Activated naive CD4-positive, alpha-beta T cell treated with anti-CD3 and anti-CD28 coated beads for 36 hours (primary cell): ENCODE data around the gene DDX21. TPM values are rescaled to one million over a fixed set of nuclear protein-coding genes. Genes with fewer than 3 reads are reported as not detected.
"Not testable (repeated sequence)": the region's sequence is repeated elsewhere in the genome, so short reads cannot be mapped to it uniquely, and the experiment has no call there.

Experiments used
- CTCF ChIA-PET: fragments of 350-600 bp; sonication (Branson Sonifier 250); formaldehyde crosslinking; loops from one replicate; lab custom pipeline; 2021; ENCODE audit warnings: antibody characterized with exemption; lab: Charles Lee
- DNase-seq: peaks from one replicate; pipeline ENCODE4 v3.0.0-alpha.2; 2020
- H3K27ac Mint-ChIP-seq: one replicate; pipeline ENCODE4 v1.8.0; 2021; ENCODE audit warnings: mild to moderate bottlenecking, mixed read lengths
- H3K27me3 Mint-ChIP-seq: one replicate; pipeline ENCODE4 v1.8.0; 2021; ENCODE audit warnings: low read depth, mixed read lengths
- H3K36me3 Mint-ChIP-seq: one replicate; pipeline ENCODE4 v1.8.0; 2021; ENCODE audit warnings: low read depth, mixed read lengths
- H3K4me1 Mint-ChIP-seq: one replicate; pipeline ENCODE4 v1.8.0; 2021; ENCODE audit warnings: low read depth, mixed read lengths
- H3K4me3 Mint-ChIP-seq: one replicate; pipeline ENCODE4 v1.8.0; 2021; ENCODE audit warnings: mild to moderate bottlenecking, moderate library complexity, mixed read lengths
- H3K9me3 Mint-ChIP-seq: one replicate; pipeline ENCODE4 v1.8.0; 2021; ENCODE audit warnings: mixed read lengths
- intact Hi-C: fragments of 100-400 bp; cut with micrococcal nuclease; formaldehyde crosslinking; loops from one replicate; pipeline ENCODE4 v1.15.1; 2023
- total RNA-seq, 2 experiments: library from RNA; stranded (reverse); gene quantifications; one replicate each; pipeline ENCODE4 v1.2.3, GENCODE V29; 2021

The DDX21 gene
- total RNA-seq, result 100 to 1,000 TPM; 155 to 164 TPM

- peaks cover 45% of the 10 kb centered on the region for H3K36me3 Mint-ChIP-seq
- H3K4me3 Mint-ChIP-seq, result peak within 1 kb of the TSS; percentile 100
- peak within 1 kb of the TSS; percentile 100 for H3K27ac Mint-ChIP-seq
- peaks cover 44% of the 10 kb centered on the region for H3K4me1 Mint-ChIP-seq
- peak; percentile 94 for DNase-seq
- CTCF ChIA-PET, result interaction anchor here (0.6 to 1.9 kb wide), 12 partner anchors 14 to 225 kb away, joined by 3 to 10 read pairs (median 4); no protein-coding TSS in a partner anchor
- H3K9me3 Mint-ChIP-seq, result no peaks in the 10 kb centered on the region
- intact Hi-C loops, result loop anchor here (1.0 to 5.0 kb wide), 9 partner anchors 32 to 452 kb away; partner anchors contain the start of genes CCAR1, DDX50 and KIFBP
- no peaks in the 10 kb centered on the region for H3K27me3 Mint-ChIP-seq
These were observed at the start of gene DDX21 for GRCh38 chr10:68955832-68956532. Gene DDX21, plus strand, starts transcription at chr10:68956170. Its CDS starts 56 bp downstream, at chr10:68956226.

GRCh38 chr10:68924593-68924992 lies 31.4 kb upstream of the DDX21 start:
- CTCF ChIA-PET, result interaction anchor here (0.6 to 1.1 kb wide), 3 partner anchors 13 to 47 kb away, joined by 3 to 6 read pairs (median 4); partner anchors contain the start of gene DDX21
- intact Hi-C loops, result no loop called here
- H3K4me3 Mint-ChIP-seq, result no peak overlapping the region
- DNase-seq, result no peak
- H3K27ac Mint-ChIP-seq, result no peak overlapping the region
- H3K9me3 Mint-ChIP-seq, result no peaks in the 10 kb centered on the region
- peaks cover 19% of the 10 kb centered on the region for H3K36me3 Mint-ChIP-seq
- H3K4me1 Mint-ChIP-seq, result peaks cover 7% of the 10 kb centered on the region
- H3K27me3 Mint-ChIP-seq, result no peaks in the 10 kb centered on the region

- Mint-ChIP-seq H3K4me1 (peaks cover 7% of the 10 kb centered on the region), H3K36me3 (peaks cover 21% of the 10 kb centered on the region), H3K27ac (no peak overlapping the region), H3K9me3 (no peaks in the 10 kb centered on the region), H3K27me3 (no peaks in the 10 kb centered on the region), H3K4me3 (no peak overlapping the region)
- CTCF ChIA-PET, result interaction anchor here (0.7 kb wide), 1 partner anchor 27 kb away, joined by 3 read pairs; no protein-coding TSS in a partner anchor
- DNase-seq, result no peak
- intact Hi-C loops, result no loop called here
These were observed 30.5 kb upstream of the DDX21 start for GRCh38 chr10:68925489-68925888.

- H3K36me3 Mint-ChIP-seq, result peaks cover 24% of the 10 kb centered on the region
- CTCF ChIA-PET, H3K4me1 Mint-ChIP-seq, H3K27ac Mint-ChIP-seq, DNase-seq, H3K9me3 Mint-ChIP-seq, intact Hi-C loops, H3K27me3 Mint-ChIP-seq, H3K4me3 Mint-ChIP-seq: not testable (repeated sequence)
These were observed 26.8 kb upstream of the DDX21 start for GRCh38 chr10:68929157-68929556.

- CTCF ChIA-PET, result not testable (repeated sequence)
These were observed 26.1 kb upstream of the DDX21 start for GRCh38 chr10:68929888-68930287.

GRCh38 chr10:68932860-68933259 lies 23.1 kb upstream of the DDX21 start:
- Mint-ChIP-seq H3K36me3 (peaks cover 21% of the 10 kb centered on the region), H3K4me1 (peaks cover 11% of the 10 kb centered on the region)
- H3K27me3 Mint-ChIP-seq, H3K9me3 Mint-ChIP-seq, DNase-seq, H3K27ac Mint-ChIP-seq, intact Hi-C loops, H3K4me3 Mint-ChIP-seq: not testable (repeated sequence)
- CTCF ChIA-PET, result interaction anchor here (0.6 kb wide), 1 partner anchor 66 kb away, joined by 3 read pairs; no protein-coding TSS in a partner anchor

More at GRCh38 chr10:68929888-68930287, 26.1 kb upstream of the DDX21 start:
- H3K4me3 Mint-ChIP-seq, H3K27ac Mint-ChIP-seq, H3K4me1 Mint-ChIP-seq, DNase-seq, H3K9me3 Mint-ChIP-seq, H3K27me3 Mint-ChIP-seq, intact Hi-C loops: not testable (repeated sequence)
- peaks cover 20% of the 10 kb centered on the region for H3K36me3 Mint-ChIP-seq

- H3K27ac Mint-ChIP-seq, result no peak overlapping the region
- no peak for DNase-seq
- CTCF ChIA-PET, result no interaction called here
- H3K4me1 Mint-ChIP-seq, result peaks cover 11% of the 10 kb centered on the region
- H3K27me3 Mint-ChIP-seq, result no peaks in the 10 kb centered on the region
- H3K4me3 Mint-ChIP-seq, result no peak overlapping the region
- no peaks in the 10 kb centered on the region for H3K9me3 Mint-ChIP-seq
- intact Hi-C loops, result no loop called here
- H3K36me3 Mint-ChIP-seq, result peaks cover 29% of the 10 kb centered on the region
These were observed 21.0 kb upstream of the DDX21 start for GRCh38 chr10:68934994-68935393.

- no peak overlapping the region for H3K27ac Mint-ChIP-seq
- H3K4me3 Mint-ChIP-seq, result no peak overlapping the region
- CTCF ChIA-PET, result no interaction called here
- H3K4me1 Mint-ChIP-seq, result peaks cover 11% of the 10 kb centered on the region
- no peak for DNase-seq
- peaks cover 24% of the 10 kb centered on the region for H3K36me3 Mint-ChIP-seq
- intact Hi-C loops, result no loop called here
- no peaks in the 10 kb centered on the region for H3K27me3 Mint-ChIP-seq
- H3K9me3 Mint-ChIP-seq, result no peaks in the 10 kb centered on the region
These were observed 17.9 kb upstream of the DDX21 start for GRCh38 chr10:68938117-68938516.

- H3K36me3 Mint-ChIP-seq, result peaks cover 24% of the 10 kb centered on the region
- intact Hi-C loops, result no loop called here
- H3K27ac Mint-ChIP-seq, result peak overlapping the region; percentile 15
- CTCF ChIA-PET, result no interaction called here
- H3K4me3 Mint-ChIP-seq, result no peak overlapping the region
- no peaks in the 10 kb centered on the region for H3K9me3 Mint-ChIP-seq
- no peaks in the 10 kb centered on the region for H3K27me3 Mint-ChIP-seq
- DNase-seq, result no peak
- peaks cover 11% of the 10 kb centered on the region for H3K4me1 Mint-ChIP-seq
These were observed 17.1 kb upstream of the DDX21 start for GRCh38 chr10:68938884-68939283.

GRCh38 chr10:68940917-68941316 lies 15.1 kb upstream of the DDX21 start:
- H3K4me3 Mint-ChIP-seq, H3K27me3 Mint-ChIP-seq, intact Hi-C loops, H3K9me3 Mint-ChIP-seq, H3K4me1 Mint-ChIP-seq, H3K27ac Mint-ChIP-seq, DNase-seq: not testable (repeated sequence)
- CTCF ChIA-PET, result interaction anchor here (0.6 to 2.2 kb wide), 2 partner anchors 15 to 230 kb away, joined by 3 to 5 read pairs; partner anchors contain the start of gene DDX21
- peaks cover 22% of the 10 kb centered on the region for H3K36me3 Mint-ChIP-seq

- H3K36me3 Mint-ChIP-seq, result peaks cover 19% of the 10 kb centered on the region
- peaks cover 10% of the 10 kb centered on the region for H3K4me1 Mint-ChIP-seq
- H3K27ac Mint-ChIP-seq, result no peak overlapping the region
- intact Hi-C loops, result no loop called here
- DNase-seq, result no peak
- CTCF ChIA-PET, result no interaction called here
- H3K27me3 Mint-ChIP-seq, result no peaks in the 10 kb centered on the region
- no peak overlapping the region for H3K4me3 Mint-ChIP-seq
- no peaks in the 10 kb centered on the region for H3K9me3 Mint-ChIP-seq
These were observed 5.4 kb upstream of the DDX21 start for GRCh38 chr10:68950598-68950997.

- H3K4me3 Mint-ChIP-seq, result peak overlapping the region; percentile 68
- H3K27me3 Mint-ChIP-seq, result no peaks in the 10 kb centered on the region
- peak overlapping the region; percentile 33 for H3K27ac Mint-ChIP-seq
- H3K9me3 Mint-ChIP-seq, result no peaks in the 10 kb centered on the region
- CTCF ChIA-PET, result interaction anchor here (0.6 to 1.9 kb wide), 9 partner anchors 26 to 224 kb away, joined by 3 to 10 read pairs (median 4); no protein-coding TSS in a partner anchor
- DNase-seq, result no peak
- peaks cover 39% of the 10 kb centered on the region for H3K36me3 Mint-ChIP-seq
- H3K4me1 Mint-ChIP-seq, result peaks cover 35% of the 10 kb centered on the region
- intact Hi-C loops, result loop anchor here (1.0 to 5.0 kb wide), 2 partner anchors 168 to 437 kb away; no protein-coding TSS in a partner anchor
These were observed 1.1 kb upstream of the DDX21 start for GRCh38 chr10:68954904-68955303.
